ENCODE results near the gene EDC4. TPM values are rescaled to one million over a fixed set of nuclear protein-coding genes. Genes with fewer than 3 reads are reported as not detected.

The EDC4 gene
- total RNA-seq, 2 experiments from 2014 or later = 72.2 to 78.7 TPM

DNA sequence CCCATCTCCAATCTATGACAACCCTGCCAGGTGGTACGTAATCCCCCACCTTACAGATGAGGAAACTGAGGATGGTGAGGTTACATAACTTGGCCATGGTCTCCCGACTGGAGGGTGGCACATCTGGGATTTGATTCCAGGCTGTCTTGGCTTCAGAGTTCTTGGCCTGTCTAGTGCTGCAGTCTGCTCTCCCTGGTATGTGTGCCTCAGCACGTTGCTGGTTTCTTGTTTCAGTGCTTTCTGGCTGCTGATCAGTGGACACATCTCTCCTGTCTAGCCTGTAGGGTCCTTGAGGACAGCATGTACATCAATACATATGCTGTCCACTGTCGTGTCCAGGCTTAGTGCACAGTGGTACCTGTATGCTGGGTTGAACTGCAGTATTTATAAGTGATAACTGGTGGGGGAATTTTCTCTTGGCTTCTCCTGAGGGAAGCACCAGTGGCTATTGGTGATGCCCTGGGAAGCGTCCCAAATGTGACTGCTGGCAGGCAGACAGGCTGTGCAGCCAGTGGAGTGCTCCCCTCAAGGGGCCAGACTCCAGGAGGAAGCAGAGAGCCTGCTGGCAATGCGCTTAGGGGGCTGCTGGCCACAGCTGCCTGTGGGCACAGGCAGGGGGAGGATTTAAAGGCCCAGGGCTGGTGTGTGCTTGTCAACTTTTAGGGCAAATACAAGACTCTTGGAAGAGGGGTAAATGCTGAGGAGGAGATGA is 44.4 kb downstream of the EDC4 start:
- CTCF ChIA-PET = interaction anchor here (1.0 to 4.7 kb wide), 3 partner anchors 32 to 246 kb away, joined by 3 to 25 read pairs (median 3); partner anchors contain the start of gene NRN1L
- Mint-ChIP-seq H3K9me3 (no peaks in the 10 kb centered on the region), H3K27ac (peak overlapping the region; percentile 89), H3K4me3 (no peak overlapping the region), H3K36me3 (ENCODE audit: low read depth) (peaks cover 2% of the 10 kb centered on the region), H3K27me3 (ENCODE audit: low read depth) (no peaks in the 10 kb centered on the region), H3K4me1 (ENCODE audit: low read depth) (peaks cover 36% of the 10 kb centered on the region)
- intact Hi-C loops (cut with micrococcal nuclease) = loop anchor here (5.0 kb wide), 1 partner anchor 355 kb away; the partner anchor contains the start of gene CTCF
- DNase-seq = no peak

GRCh38 chr16:67917852-67918236 is 45.0 kb downstream of the EDC4 start:
- no peaks in the 10 kb centered on the region for H3K27me3 Mint-ChIP-seq (ENCODE audit: low read depth)
- CTCF ChIA-PET = interaction anchor here (0.5 to 4.7 kb wide), 5 partner anchors 33 to 849 kb away, joined by 3 to 25 read pairs (median 3); partner anchors contain the start of gene NRN1L
- no peak overlapping the region for H3K4me3 Mint-ChIP-seq
- H3K36me3 Mint-ChIP-seq (ENCODE audit: low read depth) = peaks cover 2% of the 10 kb centered on the region
- DNase-seq = peak; percentile 81
- H3K9me3 Mint-ChIP-seq = no peaks in the 10 kb centered on the region
- H3K27ac Mint-ChIP-seq = peak overlapping the region; percentile 89
- intact Hi-C loops (cut with micrococcal nuclease) = loop anchor here (1.0 to 5.0 kb wide), 6 partner anchors 10 to 356 kb away; partner anchors contain the start of genes CTCF and THAP11
- H3K4me1 Mint-ChIP-seq (ENCODE audit: low read depth) = peaks cover 38% of the 10 kb centered on the region

DNA sequence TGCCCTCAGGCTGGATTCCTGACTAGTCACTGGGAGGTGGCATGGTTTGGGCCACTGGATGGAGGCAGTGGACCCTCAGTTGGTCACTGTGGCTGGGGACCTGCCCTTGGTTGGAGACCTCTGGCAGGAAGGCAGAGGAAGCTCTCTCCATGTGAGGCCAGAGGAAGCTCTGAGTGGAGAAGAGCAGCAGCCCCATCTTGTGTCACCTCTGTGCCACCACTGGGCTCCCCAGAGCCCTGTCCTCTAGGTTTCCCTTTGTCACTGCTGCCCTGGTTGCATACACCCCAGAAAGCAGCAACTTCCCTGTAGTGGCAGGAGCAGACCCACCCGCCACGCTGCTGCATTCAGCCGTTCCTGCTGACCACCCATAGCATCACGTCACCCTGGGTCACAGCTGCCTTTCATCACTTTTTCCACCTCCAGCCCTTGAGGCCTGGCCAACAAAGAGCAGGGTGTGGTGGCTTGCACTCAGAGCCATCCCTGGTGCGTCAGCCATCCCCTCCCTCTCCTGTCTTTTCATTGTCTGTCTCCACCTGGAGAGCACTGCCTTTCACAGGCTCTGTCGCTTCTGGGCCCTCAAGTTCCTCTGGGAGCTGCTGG is 46.9 kb downstream of the EDC4 start:
- DNase-seq = peak; percentile 35

GRCh38 chr16:67922221-67922620 is 49.4 kb downstream of the EDC4 start:
- H3K27ac Mint-ChIP-seq = peak overlapping the region; percentile 79
- intact Hi-C loops (cut with micrococcal nuclease) = no loop called here
- H3K36me3 Mint-ChIP-seq (ENCODE audit: low read depth) = no peaks in the 10 kb centered on the region
- no peak for DNase-seq
- no peak overlapping the region for H3K4me3 Mint-ChIP-seq
- no peaks in the 10 kb centered on the region for H3K9me3 Mint-ChIP-seq
- peaks cover 25% of the 10 kb centered on the region for H3K4me1 Mint-ChIP-seq (ENCODE audit: low read depth)
- H3K27me3 Mint-ChIP-seq (ENCODE audit: low read depth) = no peaks in the 10 kb centered on the region
- CTCF ChIA-PET = interaction anchor here (0.9 to 1.7 kb wide), 3 partner anchors 38 to 401 kb away, joined by 3 to 6 read pairs (median 3); no protein-coding TSS in a partner anchor

More for the DNA sequence above, 46.9 kb downstream of the EDC4 start:
- no peaks in the 10 kb centered on the region for H3K27me3 Mint-ChIP-seq (ENCODE audit: low read depth)
- H3K4me1 Mint-ChIP-seq (ENCODE audit: low read depth) = peaks cover 38% of the 10 kb centered on the region
- CTCF ChIA-PET = interaction anchor here (1.6 to 4.7 kb wide), 3 partner anchors 9 to 103 kb away, joined by 6 to 25 read pairs (median 7); partner anchors contain the start of gene NRN1L
- no peak overlapping the region for H3K27ac Mint-ChIP-seq
- H3K4me3 Mint-ChIP-seq = no peak overlapping the region
- peaks cover 2% of the 10 kb centered on the region for H3K36me3 Mint-ChIP-seq (ENCODE audit: low read depth)
- intact Hi-C loops (cut with micrococcal nuclease) = loop anchor here (1.0 to 5.0 kb wide), 5 partner anchors 37 to 357 kb away; partner anchors contain the start of genes CTCF and THAP11
- H3K9me3 Mint-ChIP-seq = no peaks in the 10 kb centered on the region

- Mint-ChIP-seq H3K4me3 (no peak overlapping the region), H3K27me3 (ENCODE audit: low read depth) (no peaks in the 10 kb centered on the region), H3K27ac (peak overlapping the region; percentile 79), H3K9me3 (no peaks in the 10 kb centered on the region), H3K4me1 (ENCODE audit: low read depth) (peaks cover 20% of the 10 kb centered on the region), H3K36me3 (ENCODE audit: low read depth) (no peaks in the 10 kb centered on the region)
- intact Hi-C loops (cut with micrococcal nuclease) = no loop called here
- CTCF ChIA-PET = interaction anchor here (1.0 to 1.7 kb wide), 3 partner anchors 39 to 402 kb away, joined by 3 to 6 read pairs (median 5); no protein-coding TSS in a partner anchor
- DNase-seq = no peak
These were observed 49.9 kb downstream of the EDC4 start for GRCh38 chr16:67922740-67923139.

- CTCF ChIA-PET = interaction anchor here (0.7 to 1.1 kb wide), 3 partner anchors 38 to 107 kb away, joined by 3 to 5 read pairs (median 4); no protein-coding TSS in a partner anchor
- no peaks in the 10 kb centered on the region for H3K36me3 Mint-ChIP-seq (ENCODE audit: low read depth)
- no peak overlapping the region for H3K4me3 Mint-ChIP-seq
- DNase-seq = no peak
- no peaks in the 10 kb centered on the region for H3K27me3 Mint-ChIP-seq (ENCODE audit: low read depth)
- peaks cover 13% of the 10 kb centered on the region for H3K4me1 Mint-ChIP-seq (ENCODE audit: low read depth)
- no peak overlapping the region for H3K27ac Mint-ChIP-seq
- intact Hi-C loops (cut with micrococcal nuclease) = no loop called here
- no peaks in the 10 kb centered on the region for H3K9me3 Mint-ChIP-seq
These were observed 50.7 kb downstream of the EDC4 start for GRCh38 chr16:67923414-67924116.

- no peaks in the 10 kb centered on the region for H3K36me3 Mint-ChIP-seq (ENCODE audit: low read depth)
- H3K4me3 Mint-ChIP-seq = no peak overlapping the region
- intact Hi-C loops (cut with micrococcal nuclease) = no loop called here
- CTCF ChIA-PET = interaction anchor here (0.5 to 1.7 kb wide), 10 partner anchors 16 to 443 kb away, joined by 3 to 6 read pairs (median 4); no protein-coding TSS in a partner anchor
- H3K27ac Mint-ChIP-seq = peak overlapping the region; percentile 30
- no peak for DNase-seq
- H3K27me3 Mint-ChIP-seq (ENCODE audit: low read depth) = no peaks in the 10 kb centered on the region
- H3K4me1 Mint-ChIP-seq (ENCODE audit: low read depth) = peaks cover 11% of the 10 kb centered on the region
- no peaks in the 10 kb centered on the region for H3K9me3 Mint-ChIP-seq
These were observed 51.5 kb downstream of the EDC4 start for GRCh38 chr16:67924140-67924906.

DNA sequence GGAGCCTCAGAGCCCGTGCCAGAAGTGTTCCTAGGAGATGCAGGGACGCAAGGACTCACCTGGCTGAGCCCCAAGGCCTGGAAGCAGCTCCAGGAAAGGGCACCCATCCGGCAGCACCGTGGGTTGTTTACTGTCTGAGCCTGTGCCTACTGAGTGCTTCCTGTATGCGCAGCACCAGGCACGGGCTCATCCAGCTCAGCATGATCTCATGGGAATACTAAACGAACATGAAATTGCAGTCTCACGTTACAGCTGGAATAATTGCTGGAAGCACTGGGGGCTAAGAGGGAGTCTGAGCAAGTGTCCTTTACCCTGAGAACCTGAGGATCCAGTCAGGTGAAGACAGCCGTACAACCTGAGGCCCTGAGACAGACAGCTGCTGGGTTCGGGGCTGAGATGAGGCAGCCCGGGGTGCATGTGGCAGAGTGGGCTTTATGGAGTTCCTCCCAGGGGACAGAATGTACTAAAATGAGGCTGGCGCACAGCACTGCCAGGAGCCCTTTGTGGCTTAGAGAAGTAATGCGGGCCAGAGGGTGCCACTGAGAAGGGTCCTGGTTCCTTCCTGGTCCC is 53.4 kb downstream of the EDC4 start:
- Mint-ChIP-seq H3K4me3 (no peak overlapping the region), H3K4me1 (ENCODE audit: low read depth) (peaks cover 10% of the 10 kb centered on the region), H3K9me3 (no peaks in the 10 kb centered on the region), H3K27me3 (ENCODE audit: low read depth) (no peaks in the 10 kb centered on the region), H3K36me3 (ENCODE audit: low read depth) (peaks cover under 1% of the 10 kb centered on the region), H3K27ac (no peak overlapping the region)
- no peak for DNase-seq
- intact Hi-C loops (cut with micrococcal nuclease) = no loop called here
- CTCF ChIA-PET = interaction anchor here (0.9 to 1.5 kb wide), 4 partner anchors 10 to 44 kb away, joined by 3 to 6 read pairs (median 4); partner anchors contain the start of gene PSMB10

GRCh38 chr16:67927131-67927941 is 54.5 kb downstream of the EDC4 start:
- Mint-ChIP-seq H3K27ac (no peak overlapping the region), H3K36me3 (ENCODE audit: low read depth) (peaks cover 4% of the 10 kb centered on the region), H3K4me3 (no peak overlapping the region), H3K9me3 (no peaks in the 10 kb centered on the region), H3K27me3 (ENCODE audit: low read depth) (no peaks in the 10 kb centered on the region), H3K4me1 (ENCODE audit: low read depth) (peaks cover 1% of the 10 kb centered on the region)
- intact Hi-C loops (cut with micrococcal nuclease) = no loop called here
- no peak for DNase-seq
- CTCF ChIA-PET = interaction anchor here (0.7 to 2.3 kb wide), 6 partner anchors 9 to 407 kb away, joined by 3 to 25 read pairs (median 4); partner anchors contain the start of gene PSMB10

DNA sequence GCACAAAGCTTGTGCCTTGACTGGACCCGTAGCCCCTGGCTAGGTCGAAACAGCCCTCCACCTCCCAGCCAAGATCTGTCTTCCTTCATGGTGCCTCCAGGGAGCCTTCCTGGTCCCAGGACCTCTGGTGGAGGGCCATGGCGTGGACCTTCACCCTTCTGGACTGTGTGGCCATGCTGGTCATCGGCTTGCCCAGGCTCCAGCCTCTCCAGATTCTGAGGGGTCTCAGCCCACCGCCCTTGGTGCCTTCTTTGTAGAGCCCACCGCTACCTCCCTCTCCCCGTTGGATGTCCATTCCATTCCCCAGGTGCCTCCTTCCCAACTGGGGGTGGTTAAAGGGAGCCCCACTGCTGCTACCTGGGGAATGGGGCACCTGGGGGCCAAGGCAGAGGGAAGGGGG is 55.3 kb downstream of the EDC4 start:
- H3K36me3 Mint-ChIP-seq (ENCODE audit: low read depth) = peaks cover 4% of the 10 kb centered on the region
- H3K4me1 Mint-ChIP-seq (ENCODE audit: low read depth) = no peaks in the 10 kb centered on the region
- CTCF ChIA-PET = interaction anchor here (1.1 to 2.3 kb wide), 8 partner anchors 10 to 408 kb away, joined by 3 to 25 read pairs (median 4); no protein-coding TSS in a partner anchor
- DNase-seq = no peak
- intact Hi-C loops (cut with micrococcal nuclease) = loop anchor here (1.0 to 2.0 kb wide), 6 partner anchors 10 to 407 kb away; no protein-coding TSS in a partner anchor
- no peak overlapping the region for H3K4me3 Mint-ChIP-seq
- H3K9me3 Mint-ChIP-seq = no peaks in the 10 kb centered on the region
- no peak overlapping the region for H3K27ac Mint-ChIP-seq
- no peaks in the 10 kb centered on the region for H3K27me3 Mint-ChIP-seq (ENCODE audit: low read depth)
